Thoracic aorta (tissue), 2 donors: ENCODE measurements around the gene USP20. TPM values are rescaled to one million over a fixed set of nuclear protein-coding genes. Genes with fewer than 3 reads are reported as not detected.

Experiments
- ATAC-seq: fragments of 150-250 bp; one replicate; pipeline ENCODE4 v1.8.0; 2017; ENCODE audit warnings: low read depth; ENCODE audit not compliant: insufficient number of reproducible peaks, low FRiP score
- DNase-seq: peaks from one replicate; pipeline ENCODE4 v3.0.0-alpha.2; 2020; ENCODE audit warnings: low spot score
- H3K27ac ChIP-seq, 2 donors: fragments of 200-600 bp; sonication (generic); 1 replicate in 1 of 2; 2 replicates in 1 of 2; pipeline ENCODE4 v1.5.1; 2016; ENCODE audit warnings: mild to moderate bottlenecking in 2 of 2, moderate library complexity in 2 of 2
- H3K27me3 ChIP-seq: fragments of 200-600 bp; sonication (generic); replicated peaks from 2 replicates; pipeline ENCODE4 v1.6.0; 2016; ENCODE audit warnings: mild to moderate bottlenecking; ENCODE audit not compliant: insufficient read depth
- H3K36me3 ChIP-seq: fragments of 200-600 bp; sonication (generic); one replicate; pipeline ENCODE4 v1.5.1; 2016
- H3K4me1 ChIP-seq, 2 donors: fragments of 200-600 bp; sonication (generic); 1 replicate in 1 of 2; 2 replicates in 1 of 2; pipeline versions ENCODE4 v1.5.1 to v1.6.0; 2016; ENCODE audit warnings: low read depth in 2 of 2, mild to moderate bottlenecking in 1 of 2; ENCODE audit not compliant: control insufficient read depth in 1 of 2
- H3K4me3 ChIP-seq: fragments of 200-600 bp; sonication (generic); 2 replicates; pipeline ENCODE4 v1.5.1; 2016; ENCODE audit warnings: mild to moderate bottlenecking
- H3K9me3 ChIP-seq: fragments of 200-600 bp; sonication (generic); 2 replicates; pipeline ENCODE4 v1.5.1; 2016
- total RNA-seq, 2 donors: library from RNA; depleted of rRNA; stranded (reverse); fragments of >200 nt; gene quantifications; one replicate each; pipeline versions ENCODE4 v1.1.0 to v1.2.3, GENCODE V29; 2016
- TF ChIP-seq, protein P1 (sequence below): fragments of 200-600 bp; sonication (generic); IDR thresholded peaks from one replicate; pipeline ENCODE4 v1.5.1; 2019; ENCODE audit warnings: antibody characterized with exemption

USP20 gene
- total RNA-seq, 2 donors from 2014 or later, result 47.8 to 51.2 TPM

DNA sequence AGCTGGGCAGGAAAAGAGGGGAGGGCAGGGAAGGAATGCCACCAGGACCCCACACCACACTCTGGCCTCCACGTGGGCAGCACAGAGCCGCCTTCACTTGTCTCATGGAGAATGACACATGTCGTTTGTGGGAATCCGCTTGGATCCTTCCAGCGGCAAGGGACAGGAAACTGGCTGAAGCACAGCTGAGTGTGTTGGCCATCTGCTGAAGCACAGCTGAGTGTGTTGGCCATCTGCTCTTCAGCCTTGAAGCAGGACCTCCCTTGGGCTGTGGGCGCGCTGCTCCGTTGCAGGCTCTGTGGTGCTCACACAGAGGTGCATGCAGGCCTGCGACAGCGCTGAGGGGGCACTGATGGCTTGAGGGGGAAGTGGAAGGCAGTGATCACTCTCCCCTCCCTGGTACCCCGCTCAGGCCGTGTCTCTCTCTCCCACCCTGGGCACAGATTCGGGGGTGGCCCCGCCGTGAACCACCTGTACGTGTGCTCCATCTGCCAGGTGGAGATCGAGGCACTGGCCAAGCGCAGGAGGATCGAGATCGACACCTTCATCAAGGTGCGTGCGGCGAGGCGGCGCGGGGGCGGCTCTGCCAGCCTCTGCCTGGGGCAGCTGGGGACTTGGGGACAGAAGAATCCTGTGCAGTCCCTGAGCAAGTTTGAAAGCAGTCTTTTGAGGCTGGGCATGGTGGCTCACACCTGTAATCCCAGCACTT, 40.6 kb downstream of the USP20 start:
- ATAC-seq, result no peak
- Histone ChIP-seq H3K4me3 (no peak overlapping the region), H3K36me3 (peaks cover 37% of the 10 kb centered on the region), H3K27ac (no peak overlapping the region), H3K9me3 (no peaks in the 10 kb centered on the region), H3K4me1 (no peaks in the 10 kb centered on the region), H3K27me3 (no peaks in the 10 kb centered on the region)
- TF ChIP-seq, protein P1, sequence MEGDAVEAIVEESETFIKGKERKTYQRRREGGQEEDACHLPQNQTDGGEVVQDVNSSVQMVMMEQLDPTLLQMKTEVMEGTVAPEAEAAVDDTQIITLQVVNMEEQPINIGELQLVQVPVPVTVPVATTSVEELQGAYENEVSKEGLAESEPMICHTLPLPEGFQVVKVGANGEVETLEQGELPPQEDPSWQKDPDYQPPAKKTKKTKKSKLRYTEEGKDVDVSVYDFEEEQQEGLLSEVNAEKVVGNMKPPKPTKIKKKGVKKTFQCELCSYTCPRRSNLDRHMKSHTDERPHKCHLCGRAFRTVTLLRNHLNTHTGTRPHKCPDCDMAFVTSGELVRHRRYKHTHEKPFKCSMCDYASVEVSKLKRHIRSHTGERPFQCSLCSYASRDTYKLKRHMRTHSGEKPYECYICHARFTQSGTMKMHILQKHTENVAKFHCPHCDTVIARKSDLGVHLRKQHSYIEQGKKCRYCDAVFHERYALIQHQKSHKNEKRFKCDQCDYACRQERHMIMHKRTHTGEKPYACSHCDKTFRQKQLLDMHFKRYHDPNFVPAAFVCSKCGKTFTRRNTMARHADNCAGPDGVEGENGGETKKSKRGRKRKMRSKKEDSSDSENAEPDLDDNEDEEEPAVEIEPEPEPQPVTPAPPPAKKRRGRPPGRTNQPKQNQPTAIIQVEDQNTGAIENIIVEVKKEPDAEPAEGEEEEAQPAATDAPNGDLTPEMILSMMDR, result no peak
- no peak for DNase-seq

DNA sequence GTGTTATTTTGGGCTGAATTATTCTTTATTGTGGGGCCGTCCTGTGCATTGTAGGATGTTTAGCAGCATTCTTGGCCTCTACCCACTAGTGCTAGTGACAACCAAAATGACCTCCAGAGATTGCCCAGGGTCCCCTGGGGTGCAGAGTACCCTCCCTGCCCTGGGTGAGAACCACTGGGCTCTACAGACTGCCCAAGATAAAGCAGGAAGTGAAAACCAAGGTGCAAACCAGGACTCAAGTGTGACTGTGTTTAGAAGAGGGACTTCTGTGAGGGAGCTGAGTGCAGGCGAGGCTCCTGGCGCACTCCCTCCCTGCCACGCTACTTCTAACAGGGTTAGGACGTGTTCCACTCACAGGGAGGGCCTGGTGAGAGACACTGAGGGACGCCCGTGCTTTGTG, 41.6 kb downstream of the USP20 start:
- Histone ChIP-seq H3K9me3 (no peaks in the 10 kb centered on the region), H3K27ac (no peak overlapping the region), H3K36me3 (peaks cover 43% of the 10 kb centered on the region), H3K4me3 (no peak overlapping the region), H3K4me1 (no peaks in the 10 kb centered on the region), H3K27me3 (no peaks in the 10 kb centered on the region)
- ATAC-seq (no peak), DNase-seq (no peak)
- TF ChIP-seq, protein P1, result no peak

- ATAC-seq, result no peak
- H3K4me3 ChIP-seq, result no peak overlapping the region
Observed at GRCh38 chr9:129878291-129878690, 43.0 kb downstream of the USP20 start.

GRCh38 chr9:129879103-129879699, 43.9 kb downstream of the USP20 start:
- TF ChIP-seq, protein P1, result no peak

More at GRCh38 chr9:129878291-129878690, 43.0 kb downstream of the USP20 start:
- no peaks in the 10 kb centered on the region for H3K4me1 ChIP-seq
- no peak overlapping the region for H3K27ac ChIP-seq
- no peak for DNase-seq
- no peaks in the 10 kb centered on the region for H3K9me3 ChIP-seq
- H3K36me3 ChIP-seq, result peaks cover 45% of the 10 kb centered on the region
- TF ChIP-seq, protein P1, result no peak
- no peaks in the 10 kb centered on the region for H3K27me3 ChIP-seq

DNA sequence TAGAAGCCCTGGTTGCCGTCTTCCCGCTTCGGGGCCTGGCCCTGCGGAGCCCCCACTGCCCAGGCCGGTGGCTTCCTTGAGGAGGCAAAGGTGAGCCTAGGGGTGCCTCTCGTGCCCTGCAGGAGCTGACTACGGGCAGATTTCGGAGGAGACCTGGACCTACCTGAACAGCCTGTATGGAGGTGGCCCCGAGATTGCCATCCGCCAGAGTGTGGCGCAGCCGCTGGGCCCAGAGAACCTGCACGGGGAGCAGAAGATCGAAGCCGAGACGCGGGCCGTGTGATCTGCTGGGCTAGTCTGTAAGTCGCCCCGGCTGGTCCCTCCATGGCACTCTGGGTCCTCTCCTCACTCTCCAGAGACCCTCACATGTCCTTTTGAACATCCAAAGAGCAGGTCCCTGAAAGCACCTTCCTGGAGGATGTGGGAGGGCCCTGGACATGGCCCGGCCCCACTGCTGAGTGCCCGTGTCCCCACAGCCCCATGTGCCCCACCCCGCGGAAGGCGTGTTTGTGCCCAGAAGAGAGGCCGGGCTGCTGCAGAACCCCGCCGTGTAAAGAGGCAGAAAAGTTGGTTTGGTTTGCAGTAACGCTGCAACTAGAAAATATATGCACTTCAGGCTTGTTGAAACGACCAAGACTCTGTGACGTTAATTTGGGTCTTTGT, 44.9 kb downstream of the USP20 start:
- ATAC-seq (no peak), DNase-seq (no peak)
- peaks cover 26% of the 10 kb centered on the region for H3K36me3 ChIP-seq
- TF ChIP-seq, protein P1, result no peak
- peaks cover 2 to 16% of the 10 kb centered on the region in 2 donors for H3K4me1 ChIP-seq
- H3K27ac ChIP-seq, result no peak overlapping the region
- no peak overlapping the region for H3K4me3 ChIP-seq
- no peaks in the 10 kb centered on the region for H3K27me3 ChIP-seq
- no peaks in the 10 kb centered on the region for H3K9me3 ChIP-seq

More at GRCh38 chr9:129879103-129879699, 43.9 kb downstream of the USP20 start:
- Histone ChIP-seq H3K4me1 (peaks cover 2 to 7% of the 10 kb centered on the region in 2 donors), H3K9me3 (no peaks in the 10 kb centered on the region), H3K4me3 (no peak overlapping the region), H3K36me3 (peaks cover 35% of the 10 kb centered on the region), H3K27me3 (no peaks in the 10 kb centered on the region), H3K27ac (no peak overlapping the region)
- ATAC-seq (no peak), DNase-seq (no peak)
